Calu3 (cell line): ENCODE measurements around the gene WDR55. TPM values are rescaled to one million over a fixed set of nuclear protein-coding genes. Genes with fewer than 3 reads are reported as not detected.

ENCODE experiments used
- BruUV-seq: library from RNA; stranded (reverse); fragments of 400-500 nt; replicated peaks from 2 replicates; lab custom pipeline; 2021; lab: Mats Ljungman, UMichigan
- CTCF ChIA-PET: fragments of 300-600 bp; sonication (Branson Sonifier 250); formaldehyde crosslinking; loops from one replicate; lab custom pipeline; 2022; ENCODE audit warnings: antibody characterized with exemption; lab: Charles Lee
- DNase-seq: peaks from one replicate; pipeline ENCODE4 v3.0.0; 2022
- H3K27ac Mint-ChIP-seq: one replicate; pipeline ENCODE4 v1.8.0; 2022; ENCODE audit warnings: mixed read lengths; ENCODE audit not compliant: unreplicated experiment
- H3K27me3 Mint-ChIP-seq: one replicate; pipeline ENCODE4 v1.8.0; 2022; ENCODE audit warnings: mixed read lengths; ENCODE audit not compliant: unreplicated experiment
- H3K36me3 Mint-ChIP-seq: one replicate; pipeline ENCODE4 v1.8.0; 2022; ENCODE audit warnings: mild to moderate bottlenecking, moderate library complexity, mixed read lengths; ENCODE audit not compliant: insufficient read depth, unreplicated experiment
- H3K4me1 Mint-ChIP-seq: one replicate; pipeline ENCODE4 v1.8.0; 2022; ENCODE audit warnings: mild to moderate bottlenecking, low read depth, mixed read lengths; ENCODE audit not compliant: unreplicated experiment
- H3K4me3 Mint-ChIP-seq: one replicate; pipeline ENCODE4 v1.8.0; 2022; ENCODE audit warnings: mild to moderate bottlenecking, low read depth, moderate library complexity, mixed read lengths; ENCODE audit not compliant: unreplicated experiment
- H3K9me3 Mint-ChIP-seq: one replicate; pipeline ENCODE4 v1.8.0; 2022; ENCODE audit warnings: low read depth, mixed read lengths; ENCODE audit not compliant: unreplicated experiment
- CTCF ChIP-seq: fragments of 200-600 bp; IDR thresholded peaks from one replicate; pipeline ENCODE4 v1.8.0; 2022; ENCODE audit warnings: antibody characterized with exemption; ENCODE audit not compliant: unreplicated experiment
- intact Hi-C: fragments of 100-400 bp; cut with micrococcal nuclease; formaldehyde crosslinking; loops from one replicate; pipeline ENCODE4 v1.10.0; 2022; ENCODE audit not compliant: unreplicated experiment
- total RNA-seq: library from RNA; stranded (reverse); gene quantifications from 2 replicates; pipeline ENCODE4 v1.2.3, GENCODE V29; 2022

WDR55 gene
- total RNA-seq, 1 experiment from 2014 or later: 54.2 TPM

DNA sequence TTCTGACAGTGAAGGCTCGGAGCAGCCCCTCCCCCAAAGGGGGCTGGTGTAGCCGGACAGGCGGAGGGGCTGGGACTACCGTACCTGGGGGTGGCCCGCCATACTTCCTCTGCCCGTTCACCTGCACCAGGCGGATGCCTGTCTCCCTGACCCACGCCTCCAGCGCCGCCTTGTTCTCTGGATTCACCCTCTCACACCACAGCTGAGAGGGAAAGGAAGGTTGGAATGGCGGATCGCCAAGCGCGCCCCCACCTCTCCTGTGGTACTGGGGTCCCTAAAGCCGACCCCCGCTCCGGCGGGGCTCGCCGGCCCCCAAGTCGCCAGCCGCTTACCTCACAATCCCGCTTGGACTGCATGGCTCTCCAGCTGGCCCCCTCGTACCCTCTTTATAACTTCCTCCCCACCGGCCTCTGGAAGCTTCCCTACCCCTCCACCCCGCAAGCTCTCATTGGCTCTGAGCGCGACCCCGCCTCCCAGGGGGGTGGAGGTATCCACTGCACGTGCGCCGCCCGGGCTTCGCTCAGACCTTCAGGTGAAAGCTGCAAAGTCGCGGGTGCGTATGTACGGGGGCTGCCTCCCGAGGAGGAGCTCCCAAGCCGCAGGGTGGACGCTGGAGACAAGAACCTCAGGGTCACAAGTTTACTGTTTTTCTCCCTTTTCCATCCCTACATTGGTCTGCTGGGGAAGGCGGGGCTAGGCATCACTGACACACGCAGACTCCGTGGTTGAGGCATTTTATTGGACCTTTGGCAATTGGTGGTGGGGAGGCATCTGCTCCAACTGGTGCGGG, 8.7 kb downstream of the WDR55 start, which contains the start of gene DND1:
Gene DND1, minus strand, starts transcription at position 390 of the 790 bp plus-strand sequence. Its CDS starts 34 bp downstream, at position 356.
- no peak for DNase-seq
- H3K9me3 Mint-ChIP-seq: no peaks in the 10 kb centered on the region
- H3K4me3 Mint-ChIP-seq: no peak within 1 kb of the TSS
- BruUV-seq: no TSS peak
- no peak for TF ChIP-seq CTCF
- intact Hi-C loops: no loop called here
- H3K4me1 Mint-ChIP-seq: no peaks in the 10 kb centered on the region
- CTCF ChIA-PET: interaction anchor here (1.6 kb wide), 1 partner anchor 46 kb away, joined by 4 read pairs; no protein-coding TSS in a partner anchor
- H3K27ac Mint-ChIP-seq: no peak within 1 kb of the TSS
- H3K27me3 Mint-ChIP-seq: no peaks in the 10 kb centered on the region
- peaks cover 58% of the 10 kb centered on the region for H3K36me3 Mint-ChIP-seq

- Mint-ChIP-seq H3K27me3 (no peaks in the 10 kb centered on the region), H3K4me3 (no peak overlapping the region), H3K36me3 (peaks cover 63% of the 10 kb centered on the region), H3K9me3 (no peaks in the 10 kb centered on the region), H3K27ac (no peak overlapping the region), H3K4me1 (no peaks in the 10 kb centered on the region)
- no peak for TF ChIP-seq CTCF
- CTCF ChIA-PET: interaction anchor here (1.6 kb wide), 1 partner anchor 45 kb away, joined by 4 read pairs; no protein-coding TSS in a partner anchor
- no peak for DNase-seq
- intact Hi-C loops: no loop called here
- no TSS peak for BruUV-seq
These were observed 9.5 kb downstream of the WDR55 start for GRCh38 chr5:140674211-140674610.

GRCh38 chr5:140674629-140675028, 9.9 kb downstream of the WDR55 start:
- no peak overlapping the region for H3K4me3 Mint-ChIP-seq
- intact Hi-C loops: no loop called here
- TF ChIP-seq CTCF: no peak
- CTCF ChIA-PET: interaction anchor here (1.6 kb wide), 1 partner anchor 45 kb away, joined by 4 read pairs; no protein-coding TSS in a partner anchor
- no peaks in the 10 kb centered on the region for H3K4me1 Mint-ChIP-seq
- H3K27me3 Mint-ChIP-seq: no peaks in the 10 kb centered on the region
- H3K27ac Mint-ChIP-seq: no peak overlapping the region
- BruUV-seq: no TSS peak
- H3K36me3 Mint-ChIP-seq: peaks cover 63% of the 10 kb centered on the region
- DNase-seq: no peak
- no peaks in the 10 kb centered on the region for H3K9me3 Mint-ChIP-seq

DNA sequence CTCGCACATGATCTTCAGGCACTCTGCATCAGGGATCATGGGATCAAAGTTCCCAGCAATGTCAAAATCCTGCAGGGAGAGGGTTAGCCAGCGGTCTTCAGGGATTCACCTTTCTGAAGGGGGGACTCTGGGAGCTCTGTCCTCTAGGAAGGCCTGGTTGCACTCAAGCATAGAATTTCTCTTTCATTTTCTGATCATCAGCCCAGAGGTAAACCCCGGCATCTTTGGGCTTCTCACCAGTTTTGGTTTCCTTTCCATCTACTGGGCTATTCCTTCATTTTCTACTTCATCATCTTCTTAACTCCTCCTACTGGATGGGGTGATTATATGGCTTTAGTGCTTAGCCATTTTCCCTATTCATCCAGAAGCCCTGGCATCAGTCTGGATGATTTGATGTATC, 13.2 kb downstream of the WDR55 start:
- peaks cover 45% of the 10 kb centered on the region for H3K36me3 Mint-ChIP-seq
- no peaks in the 10 kb centered on the region for H3K9me3 Mint-ChIP-seq
- no TSS peak for BruUV-seq
- intact Hi-C loops: no loop called here
- no peak overlapping the region for H3K27ac Mint-ChIP-seq
- DNase-seq: no peak
- CTCF ChIA-PET: no interaction called here
- H3K4me3 Mint-ChIP-seq: no peak overlapping the region
- no peaks in the 10 kb centered on the region for H3K4me1 Mint-ChIP-seq
- no peaks in the 10 kb centered on the region for H3K27me3 Mint-ChIP-seq
- no peak for TF ChIP-seq CTCF
